Measurements from ENCODE around the gene CDH13. TPM values are rescaled to one million over a fixed set of nuclear protein-coding genes. Genes with fewer than 3 reads are reported as not detected.

The CDH13 gene
- total RNA-seq, 4 donors from 2014 or later: 3.1 to 13.5 (median 8.9) TPM

GRCh38 chr16:82641336-82641984 lies 14.7 kb downstream of the CDH13 start:
- TF ChIP-seq CTCF (IDR thresholded peaks at IDR 0.05): peak in 1 of 3 experiments; percentile 2
- TF ChIP-seq POLR2AphosphoS5 (IDR thresholded peaks at IDR 0.05): no peak
- Histone ChIP-seq H3K4me1 (peaks cover 0 to 7% (median 2%) of the 10 kb centered on the region in 4 donors), H3K36me3 (no peaks in the 10 kb centered on the region), H3K27ac (replicated peaks in 1 of 4) (no peak overlapping the region), H3K9me3 (no peaks in the 10 kb centered on the region), H3K4me3 (no peak overlapping the region), H3K27me3 (no peaks in the 10 kb centered on the region)
- no peak for DNase-seq (ENCODE audit: extremely low spot score)
- WGBS: 88% methylated on average over 6 of the region's 6 CpGs
- intact Hi-C loops (cut with DNase I): no loop called here

DNA sequence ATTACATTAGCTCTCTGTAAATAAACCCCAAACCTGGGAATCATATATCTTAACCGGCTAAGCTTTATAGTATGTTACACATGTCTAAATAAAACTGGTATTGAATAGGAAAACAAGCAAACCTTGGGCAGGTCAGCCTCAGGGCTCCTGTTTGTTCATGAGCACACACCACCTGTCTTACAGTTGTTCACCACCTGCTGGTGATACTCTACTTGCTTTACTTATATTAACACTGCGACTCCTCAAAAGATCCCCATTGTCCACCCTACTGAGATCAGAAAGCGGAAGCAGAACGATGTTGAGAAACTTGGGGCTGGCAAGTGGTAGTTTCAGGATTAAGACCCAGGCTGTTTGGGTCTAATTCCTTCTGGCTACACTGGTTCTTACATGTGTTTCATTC lies 16.4 kb downstream of the CDH13 start:
- intact Hi-C loops (cut with DNase I): no loop called here
- 85% methylated on average over 4 of the region's 4 CpGs for WGBS
- H3K4me3 ChIP-seq: no peak overlapping the region
- no peak for TF ChIP-seq EP300 (IDR thresholded peaks at IDR 0.05)
- no peak for TF ChIP-seq POLR2AphosphoS5 (IDR thresholded peaks at IDR 0.05)
- no peak for TF ChIP-seq CTCF (IDR thresholded peaks at IDR 0.05)
- TF ChIP-seq POLR2A (IDR thresholded peaks at IDR 0.05; ENCODE audit: low read depth): no peak
- peaks cover 0 to 5% (median 1%) of the 10 kb centered on the region in 4 donors for H3K4me1 ChIP-seq
- H3K27ac ChIP-seq (replicated peaks in 1 of 4): no peak overlapping the region
- no peaks in the 10 kb centered on the region for H3K9me3 ChIP-seq
- H3K27me3 ChIP-seq: no peaks in the 10 kb centered on the region
- DNase-seq (ENCODE audit: extremely low spot score): no peak
- no peaks in the 10 kb centered on the region for H3K36me3 ChIP-seq

DNA sequence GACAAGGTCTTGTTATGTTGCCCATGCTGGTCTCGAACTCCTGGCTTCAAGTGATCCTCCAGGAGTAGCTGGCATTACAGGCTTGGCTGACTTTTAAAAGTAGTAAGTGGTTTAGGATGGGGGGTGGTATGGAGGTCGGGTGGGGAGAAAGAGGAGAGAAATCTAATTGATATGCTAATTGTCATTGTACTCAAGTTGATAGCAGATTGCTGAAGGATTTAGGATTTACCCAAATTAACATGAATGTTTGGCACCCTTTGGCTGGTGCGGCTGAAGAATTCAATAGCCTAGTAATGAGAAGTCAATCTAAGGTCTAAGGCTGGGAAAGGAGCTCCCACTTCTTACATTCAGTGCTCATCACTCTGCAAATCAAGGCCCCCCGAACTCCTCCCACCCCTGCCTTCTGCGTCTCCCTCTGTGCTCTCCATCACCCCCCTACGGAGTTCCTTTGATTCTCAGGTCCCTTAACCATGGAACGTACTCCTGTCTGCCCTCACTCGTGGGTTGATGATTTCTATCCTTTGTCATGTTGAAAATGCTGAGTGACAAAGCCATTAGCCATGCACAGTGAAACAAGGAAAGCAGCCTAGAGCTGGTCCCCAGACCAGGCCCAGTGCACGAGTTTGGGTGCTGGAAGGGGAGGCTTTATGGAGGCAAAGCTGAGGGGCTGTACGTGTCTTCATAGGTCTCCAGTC lies 17.3 kb downstream of the CDH13 start:
- TF ChIP-seq CTCF (IDR thresholded peaks at IDR 0.05): no peak
- TF ChIP-seq POLR2AphosphoS5 (IDR thresholded peaks at IDR 0.05): no peak
- no peak for TF ChIP-seq EP300 (IDR thresholded peaks at IDR 0.05)
- no peak for TF ChIP-seq POLR2A (IDR thresholded peaks at IDR 0.05; ENCODE audit: low read depth)
- H3K27ac ChIP-seq (replicated peaks in 1 of 4): no peak overlapping the region
- H3K4me3 ChIP-seq: no peak overlapping the region
- H3K27me3 ChIP-seq: no peaks in the 10 kb centered on the region
- no peak for DNase-seq (ENCODE audit: extremely low spot score)
- H3K4me1 ChIP-seq: peaks cover 0 to 5% (median 0%) of the 10 kb centered on the region in 4 donors
- no peaks in the 10 kb centered on the region for H3K36me3 ChIP-seq
- 79% methylated on average over 9 of the region's 10 CpGs for WGBS
- intact Hi-C loops (cut with DNase I): no loop called here
- H3K9me3 ChIP-seq: no peaks in the 10 kb centered on the region

DNA sequence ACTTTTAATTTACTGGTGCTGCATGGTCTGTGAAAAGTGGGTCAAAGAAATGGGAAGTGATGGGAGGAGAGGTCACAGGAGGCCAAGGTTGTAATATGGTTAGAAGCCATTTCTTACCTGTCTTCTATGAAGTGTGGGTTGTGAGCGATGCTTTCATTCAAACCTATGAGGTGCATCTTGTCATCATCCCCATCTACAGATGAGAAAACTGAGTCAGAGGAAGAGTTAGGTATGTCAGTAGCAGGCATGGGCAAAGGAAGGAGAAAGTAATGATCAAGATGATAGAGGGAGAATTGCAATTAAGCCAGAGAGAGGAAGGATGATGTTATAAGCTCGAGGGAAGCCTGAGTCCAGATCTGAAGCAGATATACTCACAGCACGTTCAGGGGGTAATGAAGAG lies 19.7 kb downstream of the CDH13 start:
- H3K9me3 ChIP-seq: no peaks in the 10 kb centered on the region
- DNase-seq (ENCODE audit: extremely low spot score): no peak
- no peaks in the 10 kb centered on the region for H3K36me3 ChIP-seq
- no peaks in the 10 kb centered on the region for H3K4me1 ChIP-seq
- H3K4me3 ChIP-seq: no peak overlapping the region
- intact Hi-C loops (cut with DNase I): no loop called here
- no peak for TF ChIP-seq POLR2A (IDR thresholded peaks at IDR 0.05; ENCODE audit: low read depth)
- no peaks in the 10 kb centered on the region for H3K27me3 ChIP-seq
- 86% methylated on average over 3 of the region's 3 CpGs for WGBS
- H3K27ac ChIP-seq (replicated peaks in 1 of 4): no peak overlapping the region

DNA sequence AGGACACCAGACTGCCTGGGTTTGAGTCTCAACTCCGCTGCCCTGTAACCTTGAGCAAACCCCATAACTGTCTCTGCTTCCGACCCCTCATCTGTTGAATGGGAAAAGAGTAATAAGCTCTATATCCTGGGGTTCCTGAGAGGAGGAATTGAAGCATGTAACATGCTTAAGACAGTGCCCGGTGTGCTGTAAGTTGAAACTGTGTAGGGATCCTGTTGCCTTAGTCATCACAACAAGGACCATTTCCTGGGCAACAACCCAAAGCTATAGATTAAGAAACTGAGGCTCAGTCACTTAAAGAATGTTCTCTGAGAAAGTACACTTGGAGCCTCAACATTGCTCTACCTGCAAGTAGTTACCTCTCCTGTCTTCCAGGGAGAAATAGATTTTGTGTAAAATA lies 23.0 kb downstream of the CDH13 start:
- H3K9me3 ChIP-seq: no peaks in the 10 kb centered on the region
- no peaks in the 10 kb centered on the region for H3K36me3 ChIP-seq
- TF ChIP-seq POLR2AphosphoS5 (IDR thresholded peaks at IDR 0.05) (no peak), POLR2A (IDR thresholded peaks at IDR 0.05; ENCODE audit: low read depth) (no peak), EP300 (IDR thresholded peaks at IDR 0.05) (no peak), CTCF (IDR thresholded peaks at IDR 0.05) (no peak)
- intact Hi-C loops (cut with DNase I): no loop called here
- no peak overlapping the region for H3K27ac ChIP-seq (replicated peaks in 1 of 4)
- no peak overlapping the region for H3K4me3 ChIP-seq
- 82% methylated on average over 3 of the region's 3 CpGs for WGBS
- peaks cover 8 to 21% (median 10%) of the 10 kb centered on the region in 4 donors for H3K4me1 ChIP-seq
- no peaks in the 10 kb centered on the region for H3K27me3 ChIP-seq
- no peak for DNase-seq (ENCODE audit: extremely low spot score)

Measured in esophagus muscularis mucosa (tissue), 4 donors.